GM21825 (cell line): Measurements from ENCODE around the gene ADGRB2.

Experiments
- ATAC-seq: cut with Tn5 transposase; IDR thresholded peaks from one replicate; pipeline ENCODE4 v1.9.1; 2021; ENCODE audit warnings: mild to moderate bottlenecking, moderate library complexity; ENCODE audit not compliant: unreplicated experiment

The ADGRB2 gene

GRCh38 chr1:31704271-31705079 lies 59.7 kb downstream of the ADGRB2 start:
- no peak for ATAC-seq

- ATAC-seq: no peak
Observed at GRCh38 chr1:31703431-31704270, 60.5 kb downstream of the ADGRB2 start, which contains the start of gene COL16A1. Gene COL16A1, minus strand, starts transcription at chr1:31704017. Its CDS starts 1,824 bp downstream, at chr1:31702193.

GRCh38 chr1:31702836-31703404 lies 61.2 kb downstream of the ADGRB2 start:
- no peak for ATAC-seq

GRCh38 chr1:31701091-31701736 lies 62.9 kb downstream of the ADGRB2 start:
- no peak for ATAC-seq

GRCh38 chr1:31700468-31701090 lies 63.6 kb downstream of the ADGRB2 start:
- no peak for ATAC-seq

GRCh38 chr1:31699341-31699891 lies 64.7 kb downstream of the ADGRB2 start:
- ATAC-seq: no peak

GRCh38 chr1:31697369-31697984 lies 66.7 kb downstream of the ADGRB2 start:
- ATAC-seq: no peak

GRCh38 chr1:31696242-31696641 lies 67.9 kb downstream of the ADGRB2 start:
- ATAC-seq: no peak

- no peak for ATAC-seq
Observed at GRCh38 chr1:31695327-31695726, 68.8 kb downstream of the ADGRB2 start.

- ATAC-seq: no peak
Observed at GRCh38 chr1:31694964-31695313, 69.2 kb downstream of the ADGRB2 start.

GRCh38 chr1:31694069-31694963 lies 69.8 kb downstream of the ADGRB2 start:
- no peak for ATAC-seq

- no peak for ATAC-seq
Observed at GRCh38 chr1:31693231-31693630, 70.9 kb downstream of the ADGRB2 start.

GRCh38 chr1:31691951-31692350 lies 72.2 kb downstream of the ADGRB2 start:
- no peak for ATAC-seq

- no peak for ATAC-seq
Observed at GRCh38 chr1:31691446-31691845, 72.7 kb downstream of the ADGRB2 start.

- no peak for ATAC-seq
Observed at GRCh38 chr1:31690921-31691320, 73.2 kb downstream of the ADGRB2 start.

- ATAC-seq: no peak
Observed at GRCh38 chr1:31689854-31690253, 74.3 kb downstream of the ADGRB2 start.

- no peak for ATAC-seq
Observed at GRCh38 chr1:31689379-31689778, 74.8 kb downstream of the ADGRB2 start.

GRCh38 chr1:31688233-31688918 lies 75.8 kb downstream of the ADGRB2 start:
- ATAC-seq: no peak
